ENCODE measurements around the gene C17orf107.
A peak's percentile ranks its signal among the peaks of the same experiment; 100 is the strongest.

The C17orf107 gene

GRCh38 chr17:4939796-4940554 is 40.6 kb downstream of the C17orf107 start, which contains the start of the genes RNF167 and SLC25A11:
Gene RNF167, plus strand, starts transcription at chr17:4940268. Its CDS starts 642 bp downstream, at chr17:4940910.
Gene SLC25A11, minus strand, starts transcription at chr17:4940046. Its CDS starts 136 bp downstream, at chr17:4939910.
- DNase-seq: peak; percentile 99 to 100
- no peak for TF ChIP-seq GATA1 (IDR thresholded peaks at IDR 0.05; ENCODE audit: low read depth, low read length)
- peak; percentile 88 for TF ChIP-seq POLR2A (IDR thresholded peaks at IDR 0.05; ENCODE audit: low read length)

- TF ChIP-seq POLR2A (IDR thresholded peaks at IDR 0.05; ENCODE audit: low read length) (no peak), GATA1 (IDR thresholded peaks at IDR 0.05; ENCODE audit: low read depth, low read length) (no peak)
- DNase-seq: peak; percentile 60 to 74
Measured at GRCh38 chr17:4940555-4941318, 41.4 kb downstream of the C17orf107 start.

GRCh38 chr17:4941319-4941610 is 41.9 kb downstream of the C17orf107 start:
- TF ChIP-seq GATA1 (IDR thresholded peaks at IDR 0.05; ENCODE audit: low read depth, low read length): no peak
- TF ChIP-seq POLR2A (IDR thresholded peaks at IDR 0.05; ENCODE audit: low read length): no peak
- peak; percentile 51 to 55 for DNase-seq

- TF ChIP-seq POLR2A (IDR thresholded peaks at IDR 0.05; ENCODE audit: low read length): peak; percentile 17
- TF ChIP-seq GATA1 (IDR thresholded peaks at IDR 0.05; ENCODE audit: low read depth, low read length): no peak
- no peak for DNase-seq
Measured at GRCh38 chr17:4942760-4943508, 43.6 kb downstream of the C17orf107 start.

- peak; percentile 37 for TF ChIP-seq POLR2A (IDR thresholded peaks at IDR 0.05; ENCODE audit: low read length)
- no peak for TF ChIP-seq GATA1 (IDR thresholded peaks at IDR 0.05; ENCODE audit: low read depth, low read length)
Measured at GRCh38 chr17:4944163-4944553, 44.8 kb downstream of the C17orf107 start.

GRCh38 chr17:4944554-4945175 is 45.3 kb downstream of the C17orf107 start:
- no peak for DNase-seq
- no peak for TF ChIP-seq GATA1 (IDR thresholded peaks at IDR 0.05; ENCODE audit: low read depth, low read length)
- TF ChIP-seq POLR2A (IDR thresholded peaks at IDR 0.05; ENCODE audit: low read length): peak; percentile 30

More at GRCh38 chr17:4944163-4944553, 44.8 kb downstream of the C17orf107 start:
- peak in 1 of 2 experiments; percentile 46 for DNase-seq

GRCh38 chr17:4945176-4945943 is 46.0 kb downstream of the C17orf107 start:
- DNase-seq: peak; percentile 88 to 93
- peak; percentile 57 for TF ChIP-seq POLR2A (IDR thresholded peaks at IDR 0.05; ENCODE audit: low read length)
- no peak for TF ChIP-seq GATA1 (IDR thresholded peaks at IDR 0.05; ENCODE audit: low read depth, low read length)

GRCh38 chr17:4945944-4946280 is 46.6 kb downstream of the C17orf107 start:
- no peak for DNase-seq
- TF ChIP-seq POLR2A (IDR thresholded peaks at IDR 0.05; ENCODE audit: low read length) (no peak), GATA1 (IDR thresholded peaks at IDR 0.05; ENCODE audit: low read depth, low read length) (no peak)

GRCh38 chr17:4946312-4946976 is 47.1 kb downstream of the C17orf107 start:
- no peak for DNase-seq
- TF ChIP-seq GATA1 (IDR thresholded peaks at IDR 0.05; ENCODE audit: low read depth, low read length): no peak

- peak; percentile 48 to 59 for DNase-seq
- no peak for TF ChIP-seq GATA1 (IDR thresholded peaks at IDR 0.05; ENCODE audit: low read depth, low read length)
- TF ChIP-seq POLR2A (IDR thresholded peaks at IDR 0.05; ENCODE audit: low read length): no peak
Measured at GRCh38 chr17:4947010-4947410, 47.7 kb downstream of the C17orf107 start.

- no peak for TF ChIP-seq POLR2A (IDR thresholded peaks at IDR 0.05; ENCODE audit: low read length)
- no peak for TF ChIP-seq GATA1 (IDR thresholded peaks at IDR 0.05; ENCODE audit: low read depth, low read length)
Measured at GRCh38 chr17:4947411-4948165, 48.3 kb downstream of the C17orf107 start.

More at GRCh38 chr17:4947411-4948165, 48.3 kb downstream of the C17orf107 start:
- DNase-seq: peak; percentile 78 to 85
